Smooth muscle cell (in vitro differentiated cells): ENCODE results near the gene ACYP1. TPM values are rescaled to one million over a fixed set of nuclear protein-coding genes. Genes with fewer than 3 reads are reported as not detected.

Source experiments
- DNase-seq: peaks from one replicate; lab custom pipeline; 2025; ENCODE audit not compliant: unreplicated experiment; lab: John Stamatoyannopoulos, UW
- H2AFZ ChIP-seq: fragments of 200-600 bp; sonication (generic); 2 replicates; pipeline ENCODE4 v1.6.0; 2016; ENCODE audit warnings: antibody characterized with exemption, low read depth, mild to moderate bottlenecking
- H3F3A ChIP-seq: fragments of 200-600 bp; sonication (generic); 2 replicates; pipeline ENCODE4 v1.6.0; 2017; ENCODE audit warnings: antibody characterized with exemption, low read depth
- H3K27ac ChIP-seq: fragments of 200-600 bp; sonication (generic); 2 replicates; pipeline ENCODE4 v1.5.1; 2016; ENCODE audit warnings: low read depth, mild to moderate bottlenecking
- H3K27me3 ChIP-seq: fragments of 200-600 bp; sonication (generic); 2 replicates; pipeline ENCODE4 v1.6.1; 2016; ENCODE audit warnings: low read depth, mild to moderate bottlenecking
- H3K36me3 ChIP-seq: fragments of 200-600 bp; sonication (generic); 2 replicates; pipeline ENCODE4 v1.5.1; 2016; ENCODE audit warnings: low read depth
- H3K4me1 ChIP-seq: fragments of 200-600 bp; sonication (generic); 2 replicates; pipeline ENCODE4 v1.5.1; 2016; ENCODE audit warnings: low read depth
- H3K4me2 ChIP-seq: fragments of 200-600 bp; sonication (generic); 2 replicates; pipeline ENCODE4 v1.6.0; 2016; ENCODE audit warnings: mild to moderate bottlenecking
- H3K4me3 ChIP-seq: fragments of 200-600 bp; sonication (generic); 2 replicates; pipeline ENCODE4 v1.5.1; 2016; ENCODE audit warnings: mild to moderate bottlenecking
- H3K79me2 ChIP-seq: fragments of 200-600 bp; sonication (generic); 2 replicates; pipeline ENCODE4 v1.6.0; 2016; ENCODE audit warnings: low read depth, mild to moderate bottlenecking
- H3K9ac ChIP-seq: fragments of 200-600 bp; sonication (generic); 2 replicates; pipeline ENCODE4 v1.6.0; 2016; ENCODE audit warnings: low read depth
- H3K9me3 ChIP-seq: fragments of 200-600 bp; sonication (generic); replicated peaks from 2 replicates; pipeline ENCODE4 v1.5.1; 2016; ENCODE audit warnings: low read depth
- H4K20me1 ChIP-seq: fragments of 200-600 bp; sonication (generic); 2 replicates; pipeline ENCODE4 v1.6.0; 2016; ENCODE audit warnings: low read depth
- CTCF ChIP-seq: fragments of 200-600 bp; sonication (generic); IDR thresholded peaks from 2 replicates; pipeline ENCODE4 v1.5.1; 2017; ENCODE audit warnings: borderline replicate concordance, mild to moderate bottlenecking, antibody characterized with exemption; ENCODE audit not compliant: insufficient read depth, poor library complexity, severe bottlenecking
- WGBS: methylation state at CpG from one replicate; pipeline ENCODE4 v1.1.7; 2016; ENCODE audit warnings: low lambda C conversion rate; 5-methylcytosine and 5-hydroxymethylcytosine counted together
- polyA plus RNA-seq: library from polyadenylated mRNA; unstranded; fragments of >200 nt; fragmentation: Nextera tagmentation; extraction: Ambion mirVana; gene quantifications from 2 replicates; pipeline ENCODE4 v1.2.1, GENCODE V29; 2016
- total RNA-seq: library from RNA; depleted of rRNA; stranded (reverse); fragments of >200 nt; gene quantifications from 2 replicates; pipeline ENCODE4 v1.2.3, GENCODE V29; 2014

ACYP1 gene
- total and polyA plus RNA-seq, 2 experiments from 2014 or later: 12.2 to 14.9 TPM

DNA sequence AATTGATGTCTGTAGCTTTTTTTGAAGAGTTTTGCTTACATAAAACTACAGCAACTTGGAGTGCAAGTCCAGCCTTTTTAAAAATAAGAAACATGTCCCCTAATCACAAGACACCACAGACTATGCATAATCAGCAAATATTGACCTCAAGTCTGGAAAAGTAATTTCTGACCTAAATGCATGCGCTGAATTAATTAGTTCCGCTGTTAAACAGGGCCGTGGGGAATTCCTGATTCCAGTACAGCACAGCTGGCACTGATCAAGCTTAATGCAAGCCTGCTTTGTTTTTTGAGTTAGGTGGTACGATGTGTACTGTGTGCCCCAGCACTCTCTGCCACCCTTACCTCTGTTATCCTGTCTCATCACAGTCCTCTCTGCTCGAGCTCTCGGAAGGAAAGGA is 21.8 kb downstream of the ACYP1 start:
- Histone ChIP-seq H3F3A (no peaks in the 10 kb centered on the region), H4K20me1 (no peaks in the 10 kb centered on the region), H3K27ac (no peak overlapping the region), H3K36me3 (no peaks in the 10 kb centered on the region), H2AFZ (no peak overlapping the region), H3K4me2 (no peak overlapping the region), H3K79me2 (peaks cover 16% of the 10 kb centered on the region), H3K4me3 (no peak overlapping the region), H3K27me3 (no peaks in the 10 kb centered on the region), H3K4me1 (no peaks in the 10 kb centered on the region), H3K9ac (no peak overlapping the region), H3K9me3 (no peaks in the 10 kb centered on the region)
- TF ChIP-seq CTCF: no peak
- no peak for DNase-seq
- WGBS: 88% methylated on average over 6 of the region's 6 CpGs

- Histone ChIP-seq H3K27ac (no peak overlapping the region), H3K79me2 (peaks cover 16% of the 10 kb centered on the region), H3K4me2 (no peak overlapping the region), H3K4me3 (no peak overlapping the region), H3K4me1 (no peaks in the 10 kb centered on the region), H3K27me3 (no peaks in the 10 kb centered on the region), H3F3A (no peaks in the 10 kb centered on the region), H3K36me3 (no peaks in the 10 kb centered on the region), H3K9me3 (no peaks in the 10 kb centered on the region), H4K20me1 (no peaks in the 10 kb centered on the region), H3K9ac (no peak overlapping the region), H2AFZ (no peak overlapping the region)
- 94% methylated on average over 4 of the region's 4 CpGs for WGBS
- DNase-seq: no peak
- no peak for TF ChIP-seq CTCF
Measured at GRCh38 chr14:75041613-75042012, 22.2 kb downstream of the ACYP1 start.

DNA sequence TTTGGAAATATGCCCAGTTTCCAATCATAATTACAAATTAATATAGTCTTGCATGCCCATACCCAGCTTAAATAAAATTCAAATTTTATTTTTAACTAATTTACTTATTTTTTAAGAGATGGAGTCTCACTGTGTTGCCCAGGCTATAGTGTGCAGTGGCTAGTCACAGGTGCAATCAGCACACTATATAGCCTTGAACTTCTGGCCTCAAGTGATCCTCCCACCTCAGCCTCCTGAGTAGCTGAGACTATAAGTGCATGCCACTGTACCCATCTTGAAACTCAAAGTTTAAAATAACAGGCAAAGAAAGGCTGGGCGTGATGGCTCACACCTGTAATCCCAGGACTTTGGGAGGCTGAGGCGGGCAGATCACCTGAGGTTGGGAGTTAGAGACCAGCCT is 22.9 kb downstream of the ACYP1 start:
- 94% methylated on average over 2 of the region's 2 CpGs for WGBS
- Histone ChIP-seq H3K27ac (no peak overlapping the region), H3K27me3 (no peaks in the 10 kb centered on the region), H3K4me2 (no peak overlapping the region), H2AFZ (no peak overlapping the region), H3K4me3 (no peak overlapping the region), H4K20me1 (no peaks in the 10 kb centered on the region), H3K9ac (no peak overlapping the region), H3K4me1 (no peaks in the 10 kb centered on the region), H3K36me3 (no peaks in the 10 kb centered on the region), H3F3A (no peaks in the 10 kb centered on the region), H3K79me2 (peaks cover 12% of the 10 kb centered on the region), H3K9me3 (no peaks in the 10 kb centered on the region)
- TF ChIP-seq CTCF: no peak
- no peak for DNase-seq

- Histone ChIP-seq H3K9ac (no peak overlapping the region), H3K27me3 (no peaks in the 10 kb centered on the region), H3K27ac (no peak overlapping the region), H4K20me1 (no peaks in the 10 kb centered on the region), H3K79me2 (peaks cover 8% of the 10 kb centered on the region), H3K9me3 (no peaks in the 10 kb centered on the region), H3K4me3 (no peak overlapping the region), H3K4me2 (no peak overlapping the region), H3K36me3 (no peaks in the 10 kb centered on the region), H3F3A (no peaks in the 10 kb centered on the region), H2AFZ (no peak overlapping the region), H3K4me1 (no peaks in the 10 kb centered on the region)
- DNase-seq: no peak
- TF ChIP-seq CTCF: no peak
- WGBS: 95% methylated on average over 1 of the region's 1 CpG
Measured at GRCh38 chr14:75040507-75040906, 23.3 kb downstream of the ACYP1 start.
